ENCODE results near the gene CEP95. TPM values are rescaled to one million over a fixed set of nuclear protein-coding genes. Genes with fewer than 3 reads are reported as not detected.

The CEP95 gene
- polyA plus RNA-seq, 3 donors, result 4.6 to 42.1 (median 5.0) TPM

GRCh38 chr17:64579917-64580316 lies 73.1 kb downstream of the CEP95 start:
- H2AFZ ChIP-seq (ENCODE audit: insufficient read depth, low read depth, low read length, poor library complexity, severe bottlenecking), result no peak overlapping the region
- H4K20me1 ChIP-seq (ENCODE audit: insufficient read depth, low read length), result no peaks in the 10 kb centered on the region
- no peak overlapping the region for H3K4me3 ChIP-seq (replicated peaks in 1 of 3; ENCODE audit: low read depth in 2 of 3, low read length in 3 of 3)
- H3K79me2 ChIP-seq (ENCODE audit: insufficient read depth, low read length), result no peaks in the 10 kb centered on the region
- no peak overlapping the region for H3K4me3 Mint-ChIP-seq
- H3K4me2 ChIP-seq (replicated peaks; ENCODE audit: extremely low read depth, low read length, poor library complexity, severe bottlenecking), result no peak overlapping the region
- H3K27me3 ChIP-seq (ENCODE audit: control insufficient read depth in 2 of 2, insufficient read depth in 2 of 2, low read length in 2 of 2), result no peaks in the 10 kb centered on the region
- no peak for TF ChIP-seq CTCF (IDR thresholded peaks at IDR 0.05)
- DNase-seq, result peak in 1 of 3 donors; percentile 4
- peaks cover 1% of the 10 kb centered on the region for H3K4me1 Mint-ChIP-seq
- no peaks in the 10 kb centered on the region for H3K9me3 Mint-ChIP-seq
- peaks cover 61 to 92% of the 10 kb centered on the region in 2 donors for H3K36me3 ChIP-seq (replicated peaks in 1 of 2; ENCODE audit: control insufficient read depth in 1 of 2, insufficient read depth in 2 of 2, low read length in 2 of 2)
- H3K9me3 ChIP-seq (replicated peaks in 1 of 2; ENCODE audit: control insufficient read depth in 1 of 2, insufficient read depth in 1 of 2, low read length in 2 of 2), result no peaks in the 10 kb centered on the region
- H3K27ac ChIP-seq (ENCODE audit: low read depth in 1 of 2, low read length in 2 of 2), result no peak overlapping the region
- H3K36me3 Mint-ChIP-seq, result peaks cover 55 to 79% of the 10 kb centered on the region in 2 donors
- no peaks in the 10 kb centered on the region for H3K27me3 Mint-ChIP-seq (ENCODE audit: low read depth in 3 of 3)
- no peaks in the 10 kb centered on the region for H3K4me1 ChIP-seq (ENCODE audit: control insufficient read depth in 1 of 2, insufficient read depth in 2 of 2, low read length in 2 of 2)
- WGBS (ENCODE audit: insufficient coverage), result no CpG with 5 or more reads among the region's 1 CpG
- H3K9ac ChIP-seq (ENCODE audit: insufficient read depth, low read length, poor library complexity, severe bottlenecking), result no peak overlapping the region
- no peak overlapping the region for H3K27ac Mint-ChIP-seq
- intact Hi-C loops (cut with micrococcal nuclease), result no loop called here

- Histone ChIP-seq H3K36me3 (replicated peaks in 1 of 2; ENCODE audit: control insufficient read depth in 1 of 2, insufficient read depth in 2 of 2, low read length in 2 of 2) (peaks cover 58 to 92% of the 10 kb centered on the region in 2 donors), H2AFZ (ENCODE audit: insufficient read depth, low read depth, low read length, poor library complexity, severe bottlenecking) (no peak overlapping the region), H3K4me2 (replicated peaks; ENCODE audit: extremely low read depth, low read length, poor library complexity, severe bottlenecking) (no peak overlapping the region), H3K9ac (ENCODE audit: insufficient read depth, low read length, poor library complexity, severe bottlenecking) (no peak overlapping the region), H3K27ac (ENCODE audit: low read depth in 1 of 2, low read length in 2 of 2) (no peak overlapping the region), H3K27me3 (ENCODE audit: control insufficient read depth in 2 of 2, insufficient read depth in 2 of 2, low read length in 2 of 2) (no peaks in the 10 kb centered on the region), H3K4me1 (ENCODE audit: control insufficient read depth in 1 of 2, insufficient read depth in 2 of 2, low read length in 2 of 2) (no peaks in the 10 kb centered on the region), H3K4me3 (replicated peaks in 1 of 3; ENCODE audit: low read depth in 2 of 3, low read length in 3 of 3) (no peak overlapping the region), H3K79me2 (ENCODE audit: insufficient read depth, low read length) (no peaks in the 10 kb centered on the region), H4K20me1 (ENCODE audit: insufficient read depth, low read length) (no peaks in the 10 kb centered on the region), H3K9me3 (replicated peaks in 1 of 2; ENCODE audit: control insufficient read depth in 1 of 2, insufficient read depth in 1 of 2, low read length in 2 of 2) (no peaks in the 10 kb centered on the region)
- Mint-ChIP-seq H3K9me3 (no peaks in the 10 kb centered on the region), H3K27ac (peak overlapping the region in 4 of 7 donors; percentile 1 to 15 (median 13)), H3K36me3 (peaks cover 50 to 73% of the 10 kb centered on the region in 2 donors), H3K27me3 (ENCODE audit: low read depth in 3 of 3) (no peaks in the 10 kb centered on the region), H3K4me3 (no peak overlapping the region), H3K4me1 (peaks cover 1% of the 10 kb centered on the region)
- WGBS (ENCODE audit: insufficient coverage), result 100% methylated on average over 1 of the region's 7 CpGs
- no peak for TF ChIP-seq CTCF (IDR thresholded peaks at IDR 0.05)
- intact Hi-C loops (cut with micrococcal nuclease), result no loop called here
- DNase-seq, result no peak
Observed at GRCh38 chr17:64580384-64581315, 73.9 kb downstream of the CEP95 start.

All from CD14-positive monocyte (primary cell).